ENCODE data around the gene SP9.

The SP9 gene

GRCh38 chr2:174342686-174343342 is 8.1 kb downstream of the SP9 start:
- no peak for TF ChIP-seq CTCF (IDR thresholded peaks at IDR 0.05; ENCODE audit: low read depth, low read length)
- H3K4me3 ChIP-seq (replicated peaks in 1 of 2; ENCODE audit: low read depth in 2 of 2, low read length in 2 of 2) = no peak overlapping the region
- DNase-seq (ENCODE audit: low read depth in 2 of 2) = no peak

- TF ChIP-seq CTCF (IDR thresholded peaks at IDR 0.05; ENCODE audit: low read depth, low read length) = no peak
- H3K4me3 ChIP-seq (replicated peaks in 1 of 2; ENCODE audit: low read depth in 2 of 2, low read length in 2 of 2) = no peak overlapping the region
- DNase-seq (ENCODE audit: low read depth in 2 of 2) = no peak
Observed at GRCh38 chr2:174343343-174343622, 8.5 kb downstream of the SP9 start.

- no peak for DNase-seq (ENCODE audit: low read depth in 2 of 2)
- no peak overlapping the region for H3K4me3 ChIP-seq (replicated peaks in 1 of 2; ENCODE audit: low read depth in 2 of 2, low read length in 2 of 2)
Observed at GRCh38 chr2:174343623-174344455, 9.1 kb downstream of the SP9 start.

GRCh38 chr2:174344716-174345461 is 10.1 kb downstream of the SP9 start:
- peak; percentile 45 to 67 for DNase-seq (ENCODE audit: low read depth in 2 of 2)
- no peak overlapping the region for H3K4me3 ChIP-seq (replicated peaks in 1 of 2; ENCODE audit: low read depth in 2 of 2, low read length in 2 of 2)
- TF ChIP-seq CTCF (IDR thresholded peaks at IDR 0.05; ENCODE audit: low read depth, low read length) = peak; percentile 31

More at GRCh38 chr2:174343623-174344455, 9.1 kb downstream of the SP9 start:
- no peak for TF ChIP-seq CTCF (IDR thresholded peaks at IDR 0.05; ENCODE audit: low read depth, low read length)

- TF ChIP-seq CTCF (IDR thresholded peaks at IDR 0.05; ENCODE audit: low read depth, low read length) = peak; percentile 38
- peak in 1 of 2 donors; percentile 45 for DNase-seq (ENCODE audit: low read depth in 2 of 2)
Observed at GRCh38 chr2:174350018-174350417, 15.3 kb downstream of the SP9 start.

GRCh38 chr2:174350593-174351181 is 15.9 kb downstream of the SP9 start:
- H3K4me3 ChIP-seq (replicated peaks in 1 of 2; ENCODE audit: low read depth in 2 of 2, low read length in 2 of 2) = no peak overlapping the region
- no peak for TF ChIP-seq CTCF (IDR thresholded peaks at IDR 0.05; ENCODE audit: low read depth, low read length)
- no peak for DNase-seq (ENCODE audit: low read depth in 2 of 2)

More at GRCh38 chr2:174350018-174350417, 15.3 kb downstream of the SP9 start:
- no peak overlapping the region for H3K4me3 ChIP-seq (replicated peaks in 1 of 2; ENCODE audit: low read depth in 2 of 2, low read length in 2 of 2)

Data from cardiac fibroblast (primary cell).